Mesenchymal stem cell (in vitro differentiated cells and primary cell): ENCODE data around the gene OR10G3.
A peak's percentile ranks its signal among the peaks of the same experiment; 100 is the strongest.
"Not testable (repeated sequence)": the region's sequence is repeated elsewhere in the genome, so short reads cannot be mapped to it uniquely, and the experiment has no call there.

Experiments used
- DNase-seq: peaks from one replicate; pipeline ENCODE4 v3.0.0-alpha.2; 2013
- H2AFZ ChIP-seq: one replicate; pipeline ENCODE4 v1.6.1; 2013; ENCODE audit warnings: low read depth, mild to moderate bottlenecking, control low read depth, inconsistent platforms, low read length, moderate library complexity
- H2AK5ac ChIP-seq: 2 replicates; pipeline ENCODE4 v1.6.1; 2013; ENCODE audit warnings: low read length, moderate library complexity, mild to moderate bottlenecking, inconsistent platforms; ENCODE audit not compliant: severe bottlenecking
- H2BK120ac ChIP-seq: one replicate; pipeline ENCODE4 v1.6.1; 2013; ENCODE audit warnings: low read depth, mild to moderate bottlenecking, inconsistent platforms, low read length, moderate library complexity
- H2BK12ac ChIP-seq, 2 experiments: one replicate each; pipeline ENCODE4 v1.6.1; 2013; ENCODE audit warnings: inconsistent platforms in 2 of 2, low read length in 2 of 2, mild to moderate bottlenecking in 2 of 2, moderate library complexity in 2 of 2, control low read depth in 1 of 2
- H2BK15ac ChIP-seq: one replicate; pipeline ENCODE4 v1.6.1; 2013; ENCODE audit warnings: mild to moderate bottlenecking, low read depth, inconsistent platforms; ENCODE audit not compliant: poor library complexity, severe bottlenecking
- H2BK5ac ChIP-seq: 2 replicates; pipeline ENCODE4 v1.6.1; 2013; ENCODE audit warnings: low read depth, mild to moderate bottlenecking, low read length, control low read depth, inconsistent platforms; ENCODE audit not compliant: poor library complexity, severe bottlenecking
- H3K14ac ChIP-seq, 2 experiments: one replicate each; pipeline ENCODE4 v1.6.1; 2013; ENCODE audit warnings: inconsistent platforms in 2 of 2, low read length in 2 of 2, control low read depth in 1 of 2, mild to moderate bottlenecking in 1 of 2, moderate library complexity in 1 of 2
- H3K18ac ChIP-seq, 2 experiments: one replicate each; pipeline ENCODE4 v1.6.1; 2013; ENCODE audit warnings: inconsistent platforms in 2 of 2, low read length in 2 of 2, control low read depth in 1 of 2, low read depth in 1 of 2, mild to moderate bottlenecking in 1 of 2
- H3K23ac ChIP-seq, 2 experiments: one replicate each; pipeline ENCODE4 v1.6.1; 2013; ENCODE audit warnings: inconsistent platforms in 2 of 2, low read length in 2 of 2, mild to moderate bottlenecking in 2 of 2, moderate library complexity in 2 of 2, control low read depth in 1 of 2
- H3K27ac ChIP-seq: 2 replicates; pipeline ENCODE4 v1.5.1; 2013; ENCODE audit warnings: mild to moderate bottlenecking, moderate library complexity, low read length, control low read depth, inconsistent platforms; ENCODE audit not compliant: poor library complexity, severe bottlenecking
- H3K27me3 ChIP-seq, 2 experiments: 2 replicates each; pipeline versions ENCODE4 v1.6.1 to v1.7.0; 2013; ENCODE audit warnings: low read length in 2 of 2, mild to moderate bottlenecking in 2 of 2, moderate library complexity in 2 of 2, control low read depth in 1 of 2, inconsistent platforms in 1 of 2; ENCODE audit not compliant: control insufficient read depth in 1 of 2, insufficient read depth in 1 of 2
- H3K36me3 ChIP-seq, 2 experiments: 2 replicates each; pipeline versions ENCODE4 v1.6.1 to v1.7.0; 2013; ENCODE audit warnings: low read length in 2 of 2, control low read depth in 1 of 2, inconsistent platforms in 1 of 2, low read depth in 1 of 2, mild to moderate bottlenecking in 1 of 2; ENCODE audit not compliant: insufficient read depth in 2 of 2, control insufficient read depth in 1 of 2
- H3K4ac ChIP-seq, 2 experiments: one replicate each; pipeline ENCODE4 v1.6.1; 2013; ENCODE audit warnings: inconsistent platforms in 2 of 2, low read length in 2 of 2, mild to moderate bottlenecking in 2 of 2, moderate library complexity in 2 of 2, control low read depth in 1 of 2, low read depth in 1 of 2
- H3K4me1 ChIP-seq: 2 replicates; pipeline ENCODE4 v1.6.1; 2013; ENCODE audit warnings: low read depth, low read length, control low read depth; ENCODE audit not compliant: control insufficient read depth, insufficient read depth
- H3K4me2 ChIP-seq: 2 replicates; pipeline ENCODE4 v1.6.1; 2013; ENCODE audit warnings: low read length, mild to moderate bottlenecking, inconsistent platforms; ENCODE audit not compliant: poor library complexity, severe bottlenecking
- H3K4me3 ChIP-seq, 2 experiments: 2 replicates each; pipeline versions ENCODE4 v1.5.1 to v1.7.0; 2013; ENCODE audit warnings: low read length in 2 of 2, mild to moderate bottlenecking in 2 of 2, control low read depth in 1 of 2, low read depth in 1 of 2; ENCODE audit not compliant: insufficient read depth in 1 of 2
- H3K79me1 ChIP-seq: replicated peaks from 2 replicates; pipeline ENCODE4 v1.6.1; 2013; ENCODE audit warnings: mild to moderate bottlenecking, control low read depth, low read length, inconsistent platforms; ENCODE audit not compliant: poor library complexity, severe bottlenecking
- H3K9ac ChIP-seq: 2 replicates; pipeline ENCODE4 v1.7.0; 2013; ENCODE audit warnings: mild to moderate bottlenecking, low read length, moderate library complexity
- H3K9me3 ChIP-seq: 2 replicates; pipeline ENCODE4 v1.7.0; 2013; ENCODE audit warnings: mild to moderate bottlenecking, low read length; ENCODE audit not compliant: control insufficient read depth
- H4K8ac ChIP-seq: one replicate; pipeline ENCODE4 v1.6.1; 2013; ENCODE audit warnings: inconsistent platforms, mild to moderate bottlenecking, low read length, moderate library complexity
- H4K91ac ChIP-seq: one replicate; pipeline ENCODE4 v1.6.1; 2013; ENCODE audit warnings: mild to moderate bottlenecking, low read length, inconsistent platforms
- WGBS: methylation state at CpG from one replicate; pipeline ENCODE4 v1.1.7; 2013; ENCODE audit warnings: mixed read lengths; 5-methylcytosine and 5-hydroxymethylcytosine counted together

Gene OR10G3

GRCh38 chr14:21612324-21612723 is 32.4 kb upstream of the OR10G3 start:
- H3K36me3 ChIP-seq: no peaks in the 10 kb centered on the region
- H3K14ac ChIP-seq: no peak overlapping the region
- DNase-seq: peak; percentile 17
- no peak overlapping the region for H3K9ac ChIP-seq
- H2AK5ac ChIP-seq: no peak overlapping the region
- no peak overlapping the region for H3K4ac ChIP-seq
- H2BK5ac ChIP-seq: no peak overlapping the region
- no peak overlapping the region for H2BK15ac ChIP-seq
- no peak overlapping the region for H3K18ac ChIP-seq
- H3K4me2 ChIP-seq: no peak overlapping the region
- H3K4me3 ChIP-seq: no peak overlapping the region
- no peaks in the 10 kb centered on the region for H3K79me1 ChIP-seq
- H3K27ac ChIP-seq: no peak overlapping the region
- no peak overlapping the region for H2BK12ac ChIP-seq
- no peak overlapping the region for H2AFZ ChIP-seq
- no peaks in the 10 kb centered on the region for H3K4me1 ChIP-seq
- H3K9me3 ChIP-seq: no peaks in the 10 kb centered on the region
- H2BK120ac ChIP-seq: no peak overlapping the region
- no peaks in the 10 kb centered on the region for H3K27me3 ChIP-seq
- no peak overlapping the region for H3K23ac ChIP-seq
- no peak overlapping the region for H4K91ac ChIP-seq
- H4K8ac ChIP-seq: no peak overlapping the region
- 75% methylated on average over 4 of the region's 6 CpGs for WGBS

GRCh38 chr14:21602181-21602580 is 22.3 kb upstream of the OR10G3 start:
- DNase-seq, H3K23ac ChIP-seq, H3K27ac ChIP-seq, H3K79me1 ChIP-seq, H3K27me3 ChIP-seq, H2BK120ac ChIP-seq, H2BK5ac ChIP-seq, H3K9me3 ChIP-seq, H2BK15ac ChIP-seq, H3K4me1 ChIP-seq, H3K36me3 ChIP-seq, H2BK12ac ChIP-seq, H3K4me3 ChIP-seq, H3K4ac ChIP-seq, H3K4me2 ChIP-seq, H4K91ac ChIP-seq, H3K18ac ChIP-seq, H4K8ac ChIP-seq, H3K9ac ChIP-seq, H3K14ac ChIP-seq, H2AK5ac ChIP-seq: not testable (repeated sequence)
- H2AFZ ChIP-seq: peak overlapping the region; percentile 27
- WGBS: 92% methylated on average over 5 of the region's 8 CpGs

- no peak overlapping the region for H2BK15ac ChIP-seq
- peaks cover 21% of the 10 kb centered on the region for H3K9me3 ChIP-seq
- H3K14ac ChIP-seq: no peak overlapping the region
Measured at GRCh38 chr14:21589317-21589716, 9.4 kb upstream of the OR10G3 start.

GRCh38 chr14:21575661-21576060 is 4.2 kb downstream of the OR10G3 start:
- Histone ChIP-seq H3K4ac (no peak overlapping the region), H3K23ac (no peak overlapping the region), H3K79me1 (no peaks in the 10 kb centered on the region), H2AFZ (no peak overlapping the region), H4K8ac (no peak overlapping the region), H3K27me3 (peaks cover 0 to 10% of the 10 kb centered on the region in 2 experiments), H2BK120ac (no peak overlapping the region), H3K27ac (no peak overlapping the region), H3K4me2 (no peak overlapping the region), H3K4me1 (no peaks in the 10 kb centered on the region), H3K4me3 (no peak overlapping the region), H3K18ac (no peak overlapping the region), H3K9ac (no peak overlapping the region), H2BK5ac (no peak overlapping the region), H2AK5ac (no peak overlapping the region), H3K36me3 (no peaks in the 10 kb centered on the region), H2BK15ac (no peak overlapping the region), H3K9me3 (peaks cover 10% of the 10 kb centered on the region), H2BK12ac (no peak overlapping the region), H4K91ac (no peak overlapping the region), H3K14ac (no peak overlapping the region)
- 78% methylated on average over 6 of the region's 6 CpGs for WGBS
- no peak for DNase-seq

More at GRCh38 chr14:21589317-21589716, 9.4 kb upstream of the OR10G3 start:
- 79% methylated on average over 4 of the region's 4 CpGs for WGBS
- H3K9ac ChIP-seq: no peak overlapping the region
- no peak overlapping the region for H3K18ac ChIP-seq
- H2AK5ac ChIP-seq: no peak overlapping the region
- no peak for DNase-seq
- no peaks in the 10 kb centered on the region for H3K79me1 ChIP-seq
- H2BK12ac ChIP-seq: no peak overlapping the region
- no peak overlapping the region for H2BK120ac ChIP-seq
- no peak overlapping the region for H3K23ac ChIP-seq
- no peak overlapping the region for H2AFZ ChIP-seq
- H3K36me3 ChIP-seq: no peaks in the 10 kb centered on the region
- H3K4me2 ChIP-seq: no peak overlapping the region
- no peak overlapping the region for H4K8ac ChIP-seq
- no peaks in the 10 kb centered on the region for H3K27me3 ChIP-seq
- no peaks in the 10 kb centered on the region for H3K4me1 ChIP-seq
- no peak overlapping the region for H2BK5ac ChIP-seq
- no peak overlapping the region for H4K91ac ChIP-seq
- H3K4me3 ChIP-seq: no peak overlapping the region
- no peak overlapping the region for H3K27ac ChIP-seq
- H3K4ac ChIP-seq: no peak overlapping the region
